Measurements from ENCODE around the gene HSPA1A. TPM values are rescaled to one million over a fixed set of nuclear protein-coding genes. Genes with fewer than 3 reads are reported as not detected.

HSPA1A gene
- total and polyA plus RNA-seq, 9 of the 15 experiments (the other 6 are each of a cell fraction or from before 2014, with no cell fraction given): 2.2 to 273 (median 107) TPM

DNA sequence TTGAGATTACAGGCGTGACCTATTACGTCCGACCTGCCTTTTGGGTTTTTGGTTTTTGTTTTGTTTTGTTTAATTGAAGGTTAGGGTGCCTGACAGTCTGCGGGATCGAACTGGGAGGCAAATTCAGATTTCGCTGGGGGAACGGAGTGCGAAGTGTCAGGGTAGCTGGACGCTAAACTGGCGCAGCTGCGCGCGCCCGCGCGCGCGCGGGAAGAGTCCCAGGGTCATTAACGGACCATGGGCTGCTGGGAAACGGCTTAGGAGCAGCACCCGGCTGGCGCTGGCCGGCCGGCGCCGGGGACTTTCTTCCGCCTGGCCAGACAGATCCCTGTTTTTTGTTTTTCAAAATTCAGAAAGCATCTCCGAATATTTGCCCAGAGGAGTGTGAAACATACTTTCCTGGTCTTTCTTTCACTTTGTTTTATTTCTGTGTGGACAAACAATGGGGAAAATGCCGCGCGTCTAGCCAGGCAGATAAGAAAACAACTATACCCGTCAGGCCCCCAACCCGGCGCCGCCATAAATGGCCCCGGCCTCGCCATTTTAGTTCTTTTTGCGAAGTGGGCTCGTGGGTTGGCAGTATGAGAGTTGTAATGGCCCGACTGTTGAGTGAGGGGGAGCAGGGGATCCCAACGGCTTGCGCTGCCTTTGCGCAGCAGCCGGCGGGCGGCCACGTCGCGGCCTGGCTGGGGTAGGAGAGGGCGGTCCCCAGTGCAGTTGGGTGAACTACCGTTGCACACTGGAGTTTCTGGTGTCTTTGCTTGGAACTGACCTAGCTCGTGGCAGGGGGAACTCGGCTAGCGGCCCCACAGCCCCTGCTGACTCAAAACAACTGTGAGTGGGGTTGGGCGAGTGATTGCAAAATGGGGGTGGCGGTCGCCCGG is 19.3 kb downstream of the HSPA1A start (continued):
- TF ChIP-seq NFE2L1 (tag; IDR thresholded peaks at IDR 0.05; ENCODE audit: borderline replicate concordance, low read depth): no peak; the same call in 1 of the 2 replicates
- peak; percentile 66; the same call in 1 of the 2 replicates for TF ChIP-seq ZNF133 (CRISPR knock-in tag; IDR thresholded peaks at IDR 0.05)
- TF ChIP-seq, protein P1, sequence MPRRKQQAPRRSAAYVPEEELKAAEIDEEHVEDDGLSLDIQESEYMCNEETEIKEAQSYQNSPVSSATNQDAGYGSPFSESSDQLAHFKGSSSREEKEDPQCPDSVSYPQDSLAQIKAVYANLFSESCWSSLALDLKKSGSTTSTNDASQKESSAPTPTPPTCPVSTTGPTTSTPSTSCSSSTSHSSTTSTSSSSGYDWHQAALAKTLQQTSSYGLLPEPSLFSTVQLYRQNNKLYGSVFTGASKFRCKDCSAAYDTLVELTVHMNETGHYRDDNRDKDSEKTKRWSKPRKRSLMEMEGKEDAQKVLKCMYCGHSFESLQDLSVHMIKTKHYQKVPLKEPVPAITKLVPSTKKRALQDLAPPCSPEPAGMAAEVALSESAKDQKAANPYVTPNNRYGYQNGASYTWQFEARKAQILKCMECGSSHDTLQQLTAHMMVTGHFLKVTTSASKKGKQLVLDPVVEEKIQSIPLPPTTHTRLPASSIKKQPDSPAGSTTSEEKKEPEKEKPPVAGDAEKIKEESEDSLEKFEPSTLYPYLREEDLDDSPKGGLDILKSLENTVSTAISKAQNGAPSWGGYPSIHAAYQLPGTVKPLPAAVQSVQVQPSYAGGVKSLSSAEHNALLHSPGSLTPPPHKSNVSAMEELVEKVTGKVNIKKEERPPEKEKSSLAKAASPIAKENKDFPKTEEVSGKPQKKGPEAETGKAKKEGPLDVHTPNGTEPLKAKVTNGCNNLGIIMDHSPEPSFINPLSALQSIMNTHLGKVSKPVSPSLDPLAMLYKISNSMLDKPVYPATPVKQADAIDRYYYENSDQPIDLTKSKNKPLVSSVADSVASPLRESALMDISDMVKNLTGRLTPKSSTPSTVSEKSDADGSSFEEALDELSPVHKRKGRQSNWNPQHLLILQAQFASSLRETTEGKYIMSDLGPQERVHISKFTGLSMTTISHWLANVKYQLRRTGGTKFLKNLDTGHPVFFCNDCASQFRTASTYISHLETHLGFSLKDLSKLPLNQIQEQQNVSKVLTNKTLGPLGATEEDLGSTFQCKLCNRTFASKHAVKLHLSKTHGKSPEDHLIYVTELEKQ (CRISPR knock-in tag; IDR thresholded peaks at IDR 0.05): peak; percentile 60; the same call in 1 of the 2 replicates

DNA sequence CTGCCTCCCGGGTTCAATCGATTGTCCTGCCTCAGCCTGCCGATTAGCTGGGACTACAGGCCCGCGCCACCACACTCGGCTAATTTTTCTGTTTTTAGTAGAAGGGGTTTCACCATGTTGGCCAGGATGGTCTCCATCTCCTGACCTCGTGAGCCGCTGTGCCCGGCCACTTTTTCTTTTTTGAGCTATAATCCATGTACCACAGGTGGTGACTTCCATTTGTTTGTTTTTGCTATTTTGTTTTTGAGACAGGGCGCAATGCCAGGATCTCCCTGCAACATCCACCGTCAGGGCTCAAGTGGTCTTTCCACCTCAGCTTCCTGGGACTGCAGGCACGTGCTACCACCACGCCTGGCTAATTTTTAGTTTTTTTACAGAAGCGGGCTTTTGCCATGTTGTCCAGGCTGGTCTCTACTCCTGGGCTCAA is 20.7 kb downstream of the HSPA1A start:
- ChIA-PET POLR2A (interaction anchor here (0.6 to 13.1 kb wide), 36 partner anchors 10 to 288 kb away, joined by 3 to 229 read pairs (median 6); partner anchors contain the start of genes ABHD16A, APOM, BAG6 and C6orf47), CTCF (ENCODE audit: low intra/inter-chr PET ratio) (interaction anchor here (0.6 to 0.7 kb wide), 3 partner anchors 63 to 303 kb away, joined by 3 to 4 read pairs (median 4); no protein-coding TSS in a partner anchor)
- peak overlapping the region; percentile 98 to 100 for H3K9ac ChIP-seq (ENCODE audit: insufficient read depth in 1 of 2, low read depth in 2 of 2, low read length in 2 of 2)
- H4K20me1 ChIP-seq (replicated peaks; ENCODE audit: control insufficient read depth, insufficient read depth, low read length): peaks cover 30% of the 10 kb centered on the region
- H3K4me1 ChIP-seq (replicated peaks in 1 of 2; ENCODE audit: control insufficient read depth in 2 of 2, insufficient read depth in 2 of 2, low read length in 2 of 2): peaks cover 40 to 61% of the 10 kb centered on the region in 2 experiments
- intact Hi-C loops (cut with micrococcal nuclease) (no loop called here), in situ Hi-C loops (cut with MboI) (no loop called here)
- H3K9me1 ChIP-seq (ENCODE audit: control insufficient read depth, insufficient read depth, low read length): no peaks in the 10 kb centered on the region
- H2AFZ ChIP-seq (ENCODE audit: low read depth, low read length): no peak overlapping the region
- H3K79me2 ChIP-seq (ENCODE audit: control insufficient read depth, insufficient read depth, low read length): peaks cover 77% of the 10 kb centered on the region
- ATAC-seq (no peak), DNase-seq (ENCODE audit: extremely low read depth in 1 of 4, low spot score in 3 of 4) (peak in 2 of 4 experiments; percentile 24), FAIRE-seq (no peak)
- peak overlapping the region; percentile 85 for H3K4me3 ChIP-seq
- peaks cover 68% of the 10 kb centered on the region for H3K36me3 ChIP-seq (ENCODE audit: control insufficient read depth, insufficient read depth, low read length)
- peak overlapping the region; percentile 88 for H3K27ac ChIP-seq (ENCODE audit: extremely low read depth, low read depth, low read length)
- BruUV-seq (replicated peaks): no TSS peak
- peak overlapping the region; percentile 94 for H3K4me2 ChIP-seq (ENCODE audit: insufficient read depth, low read length)
- H3K9me3 ChIP-seq (replicated peaks; ENCODE audit: control insufficient read depth, insufficient read depth, low read depth, low read length): no peaks in the 10 kb centered on the region; the same call in 1 of the 2 replicates
- H3K27me3 ChIP-seq (ENCODE audit: control insufficient read depth in 2 of 2, insufficient read depth in 2 of 2, low read length in 2 of 2): no peaks in the 10 kb centered on the region
- WGBS (ENCODE audit: insufficient coverage, low coverage, missing lambda C conversion rate): under 1% methylated on average over 14 of the region's 14 CpGs
- TF ChIP-seq, protein P2, sequence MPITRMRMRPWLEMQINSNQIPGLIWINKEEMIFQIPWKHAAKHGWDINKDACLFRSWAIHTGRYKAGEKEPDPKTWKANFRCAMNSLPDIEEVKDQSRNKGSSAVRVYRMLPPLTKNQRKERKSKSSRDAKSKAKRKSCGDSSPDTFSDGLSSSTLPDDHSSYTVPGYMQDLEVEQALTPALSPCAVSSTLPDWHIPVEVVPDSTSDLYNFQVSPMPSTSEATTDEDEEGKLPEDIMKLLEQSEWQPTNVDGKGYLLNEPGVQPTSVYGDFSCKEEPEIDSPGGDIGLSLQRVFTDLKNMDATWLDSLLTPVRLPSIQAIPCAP (CRISPR knock-in tag; IDR thresholded peaks at IDR 0.05; ENCODE audit: borderline replicate concordance): no peak
- TF ChIP-seq, protein P3, sequence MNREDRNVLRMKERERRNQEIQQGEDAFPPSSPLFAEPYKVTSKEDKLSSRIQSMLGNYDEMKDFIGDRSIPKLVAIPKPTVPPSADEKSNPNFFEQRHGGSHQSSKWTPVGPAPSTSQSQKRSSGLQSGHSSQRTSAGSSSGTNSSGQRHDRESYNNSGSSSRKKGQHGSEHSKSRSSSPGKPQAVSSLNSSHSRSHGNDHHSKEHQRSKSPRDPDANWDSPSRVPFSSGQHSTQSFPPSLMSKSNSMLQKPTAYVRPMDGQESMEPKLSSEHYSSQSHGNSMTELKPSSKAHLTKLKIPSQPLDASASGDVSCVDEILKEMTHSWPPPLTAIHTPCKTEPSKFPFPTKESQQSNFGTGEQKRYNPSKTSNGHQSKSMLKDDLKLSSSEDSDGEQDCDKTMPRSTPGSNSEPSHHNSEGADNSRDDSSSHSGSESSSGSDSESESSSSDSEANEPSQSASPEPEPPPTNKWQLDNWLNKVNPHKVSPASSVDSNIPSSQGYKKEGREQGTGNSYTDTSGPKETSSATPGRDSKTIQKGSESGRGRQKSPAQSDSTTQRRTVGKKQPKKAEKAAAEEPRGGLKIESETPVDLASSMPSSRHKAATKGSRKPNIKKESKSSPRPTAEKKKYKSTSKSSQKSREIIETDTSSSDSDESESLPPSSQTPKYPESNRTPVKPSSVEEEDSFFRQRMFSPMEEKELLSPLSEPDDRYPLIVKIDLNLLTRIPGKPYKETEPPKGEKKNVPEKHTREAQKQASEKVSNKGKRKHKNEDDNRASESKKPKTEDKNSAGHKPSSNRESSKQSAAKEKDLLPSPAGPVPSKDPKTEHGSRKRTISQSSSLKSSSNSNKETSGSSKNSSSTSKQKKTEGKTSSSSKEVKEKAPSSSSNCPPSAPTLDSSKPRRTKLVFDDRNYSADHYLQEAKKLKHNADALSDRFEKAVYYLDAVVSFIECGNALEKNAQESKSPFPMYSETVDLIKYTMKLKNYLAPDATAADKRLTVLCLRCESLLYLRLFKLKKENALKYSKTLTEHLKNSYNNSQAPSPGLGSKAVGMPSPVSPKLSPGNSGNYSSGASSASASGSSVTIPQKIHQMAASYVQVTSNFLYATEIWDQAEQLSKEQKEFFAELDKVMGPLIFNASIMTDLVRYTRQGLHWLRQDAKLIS (CRISPR knock-in tag; IDR thresholded peaks at IDR 0.05): peak; percentile 23; the same call in 1 of the 2 replicates
- no peak for TF ChIP-seq CHD4 (IDR thresholded peaks at IDR 0.05; ENCODE audit: insufficient read depth, insufficient replicate concordance, low read depth, low read length, poor library complexity, severe bottlenecking)
- no peak for TF ChIP-seq DIDO1 (tag; IDR thresholded peaks at IDR 0.05; ENCODE audit: low read depth)
- peak; percentile 57 for TF ChIP-seq POLR2B (IDR thresholded peaks at IDR 0.05; ENCODE audit: low read depth, partially characterized antibody)
- no peak for TF ChIP-seq ZNF24 (IDR thresholded peaks at IDR 0.05)
